Measurements from ENCODE around the gene AVEN.

AVEN gene

GRCh38 chr15:33982516-33982915 is 56.5 kb downstream of the AVEN start:
- DNase-seq = no peak

GRCh38 chr15:33980159-33980558 is 58.8 kb downstream of the AVEN start:
- DNase-seq = no peak

DNA sequence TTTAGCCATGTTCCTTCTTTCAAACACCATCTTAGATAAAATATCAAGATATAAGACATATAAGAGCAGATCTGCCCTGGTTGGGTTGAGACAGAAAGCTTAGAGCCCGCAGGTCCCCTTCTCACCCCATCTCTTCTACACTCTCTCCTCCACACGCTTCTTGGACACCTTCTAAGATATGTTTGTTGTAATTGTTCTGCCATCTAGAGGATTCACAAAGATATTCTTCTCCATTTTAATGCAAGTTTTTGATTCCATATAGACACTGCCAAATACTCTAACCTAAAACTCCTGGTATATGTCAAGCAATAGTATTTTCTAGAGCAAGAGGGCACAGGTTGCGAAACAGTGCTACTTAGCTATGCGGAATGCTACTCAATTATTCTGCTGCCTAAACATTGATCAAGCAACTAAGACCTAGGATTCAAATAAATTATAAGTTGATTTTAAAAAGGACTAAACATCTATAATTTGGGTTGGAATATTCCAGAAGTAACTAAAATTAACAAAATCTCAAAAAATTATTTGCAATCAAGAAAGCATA is 63.9 kb downstream of the AVEN start:
- no peak for DNase-seq

- DNase-seq = no peak
Observed at GRCh38 chr15:33971811-33972210, 67.2 kb downstream of the AVEN start.

- DNase-seq = no peak
Observed at GRCh38 chr15:33968821-33969220, 70.2 kb downstream of the AVEN start.

GRCh38 chr15:33968224-33968623 is 70.8 kb downstream of the AVEN start, which contains the start of gene CHRM5:
Gene CHRM5, plus strand, starts transcription at chr15:33968497. Its CDS starts 94,221 bp downstream, at chr15:34062718.
- DNase-seq = no peak

DNA sequence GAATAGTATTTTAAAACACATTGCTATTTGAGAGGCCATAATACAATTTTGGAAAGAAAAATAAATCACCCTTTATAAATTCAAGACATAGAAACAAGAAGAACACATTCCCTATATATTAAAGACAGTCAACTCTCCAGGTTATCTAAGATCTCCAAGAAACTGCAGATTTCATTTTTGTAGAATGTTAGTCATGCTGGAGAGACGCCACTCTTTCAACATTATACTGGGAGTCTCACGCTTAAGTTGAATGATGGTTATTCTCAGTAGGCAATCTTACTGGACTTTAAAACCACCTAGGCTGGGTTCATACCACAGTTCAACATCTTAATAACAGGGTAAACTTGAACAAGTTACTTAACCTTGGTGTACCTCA is 74.4 kb downstream of the AVEN start:
- DNase-seq = no peak

GRCh38 chr15:33963831-33964664 is 75.0 kb downstream of the AVEN start:
- DNase-seq = no peak

DNA sequence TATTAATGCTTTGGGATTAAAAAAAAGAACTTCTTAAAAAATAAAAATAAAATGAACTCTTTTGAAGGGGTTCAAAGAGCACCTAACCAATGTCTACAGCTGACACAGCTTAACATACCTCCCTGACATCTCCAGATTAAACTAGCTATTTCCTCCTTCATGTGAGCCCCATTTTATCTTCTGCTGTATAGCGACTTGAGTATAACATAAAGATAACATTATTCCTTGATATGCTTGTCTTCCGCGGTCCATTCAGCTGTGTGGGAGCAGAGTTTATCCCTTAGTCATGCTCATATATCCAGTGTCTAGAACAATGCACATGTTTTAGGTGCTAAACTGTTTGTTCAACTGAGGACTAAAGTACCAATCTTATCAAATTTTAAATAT is 78.5 kb downstream of the AVEN start:
- no peak for DNase-seq

DNA sequence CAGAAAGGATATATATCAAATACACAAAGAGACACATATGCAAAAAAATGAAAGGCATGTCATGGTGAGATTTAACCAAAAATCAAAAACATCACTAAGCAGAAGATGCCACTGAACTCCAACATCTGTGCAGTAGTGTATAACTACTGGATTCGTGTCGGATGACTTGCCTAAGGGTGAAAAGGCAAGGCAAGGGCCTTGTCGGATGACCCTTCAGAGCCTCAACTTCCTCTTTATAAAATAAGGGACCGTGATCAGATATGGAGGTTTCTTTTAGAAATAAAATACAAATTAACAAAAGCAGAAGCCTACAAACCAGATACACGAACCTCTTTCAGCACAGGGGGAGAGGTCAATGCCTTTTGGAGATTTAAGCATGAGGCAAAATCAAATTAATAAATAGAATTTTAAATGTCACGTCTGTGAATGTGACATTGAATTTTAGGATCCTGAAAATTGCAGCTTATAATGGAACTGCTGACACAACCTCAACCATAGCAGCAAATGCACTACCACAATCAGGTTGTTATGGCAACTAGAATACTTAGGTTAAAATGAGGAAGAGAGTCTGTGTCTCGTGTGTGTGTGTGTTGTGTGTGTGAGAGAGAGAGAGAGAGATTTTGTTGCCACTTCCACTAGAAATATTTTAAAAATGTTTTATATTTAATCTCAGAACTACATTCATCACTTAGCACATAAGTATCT is 79.0 kb downstream of the AVEN start:
- no peak for DNase-seq

GRCh38 chr15:33956397-33956796 is 82.6 kb downstream of the AVEN start:
- no peak for DNase-seq

- no peak for DNase-seq
Observed at GRCh38 chr15:33955945-33956344, 83.1 kb downstream of the AVEN start.

DNA sequence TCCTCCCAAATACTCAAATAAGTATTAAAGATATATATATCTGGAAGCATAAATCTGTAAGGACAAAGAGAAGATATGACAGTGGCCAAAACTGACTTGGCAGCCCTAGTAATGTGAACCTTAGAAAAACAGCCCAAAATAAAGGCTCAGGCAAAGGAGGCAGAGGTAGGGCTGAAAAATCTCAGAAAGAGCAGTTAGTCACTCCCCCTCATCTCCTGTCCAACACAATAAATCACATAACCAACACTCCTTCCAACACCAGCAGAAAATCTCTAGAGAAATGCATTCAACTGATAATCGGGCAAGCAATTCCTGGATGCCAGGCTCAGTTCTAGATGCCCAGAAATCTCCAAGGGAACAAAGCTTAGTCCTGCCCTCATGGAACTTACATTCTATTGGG is 92.9 kb downstream of the AVEN start:
- DNase-seq = no peak

- no peak for DNase-seq
Observed at GRCh38 chr15:33941279-33942063, 97.5 kb downstream of the AVEN start.

GRCh38 chr15:33934921-33935320 is 104.1 kb downstream of the AVEN start:
- no peak for DNase-seq

DNA sequence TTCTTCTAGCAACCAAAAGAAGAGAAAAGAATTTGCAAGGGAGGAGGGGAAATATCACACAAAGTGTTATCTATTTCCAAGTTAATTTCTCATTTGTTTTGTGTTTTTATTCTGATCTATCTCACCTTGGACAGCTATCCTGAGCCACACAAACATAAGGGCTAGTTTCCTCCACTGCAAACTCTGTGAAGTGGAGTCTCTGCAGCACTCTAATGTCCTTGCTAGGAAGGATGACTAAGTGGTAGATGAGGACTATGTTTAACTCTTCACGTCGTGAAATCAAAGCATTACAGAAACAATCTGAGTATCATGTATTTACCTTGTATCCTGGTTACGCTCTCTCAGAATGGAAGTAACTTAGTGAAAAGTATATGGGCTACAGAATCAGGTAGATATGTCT is 104.6 kb downstream of the AVEN start:
- DNase-seq = no peak

DNA sequence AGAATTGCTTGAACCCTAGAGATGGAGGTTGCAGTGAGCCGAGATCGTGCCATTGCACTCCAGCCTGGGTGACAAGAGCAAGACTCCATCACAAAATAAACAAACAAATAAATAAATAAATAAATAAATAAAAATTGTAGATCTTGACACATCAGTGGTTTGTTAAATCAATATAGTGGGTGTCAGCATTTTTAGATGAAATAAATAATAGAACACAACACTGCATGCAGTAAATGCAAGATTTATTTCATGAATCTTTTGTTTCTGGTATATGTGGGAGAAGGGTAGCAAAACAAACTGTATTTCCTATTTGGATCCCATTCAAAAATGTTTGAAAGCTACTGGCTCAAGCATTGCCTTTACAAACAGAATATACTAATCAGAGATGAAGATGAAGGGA is 106.3 kb downstream of the AVEN start:
- DNase-seq = no peak

- no peak for DNase-seq
Observed at GRCh38 chr15:33926260-33926659, 112.7 kb downstream of the AVEN start.

GRCh38 chr15:33923446-33923845 is 115.6 kb downstream of the AVEN start:
- no peak for DNase-seq

- DNase-seq = peak; percentile 35
Observed at GRCh38 chr15:33915571-33916407, 123.2 kb downstream of the AVEN start.

- DNase-seq = no peak
Observed at GRCh38 chr15:33913459-33913858, 125.5 kb downstream of the AVEN start.

- peak; percentile 15 for DNase-seq
Observed at GRCh38 chr15:33912326-33912725, 126.7 kb downstream of the AVEN start.
